NOMO-1 treated with DMSO at 0.1 percent for 48 hours (cell line): ENCODE results near the gene C1orf56.

Experiments
- DNase-seq: peaks from one replicate; lab custom pipeline; 2025; ENCODE audit not compliant: unreplicated experiment; lab: John Stamatoyannopoulos, UW

Gene C1orf56, protein sequence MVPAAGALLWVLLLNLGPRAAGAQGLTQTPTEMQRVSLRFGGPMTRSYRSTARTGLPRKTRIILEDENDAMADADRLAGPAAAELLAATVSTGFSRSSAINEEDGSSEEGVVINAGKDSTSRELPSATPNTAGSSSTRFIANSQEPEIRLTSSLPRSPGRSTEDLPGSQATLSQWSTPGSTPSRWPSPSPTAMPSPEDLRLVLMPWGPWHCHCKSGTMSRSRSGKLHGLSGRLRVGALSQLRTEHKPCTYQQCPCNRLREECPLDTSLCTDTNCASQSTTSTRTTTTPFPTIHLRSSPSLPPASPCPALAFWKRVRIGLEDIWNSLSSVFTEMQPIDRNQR

DNA sequence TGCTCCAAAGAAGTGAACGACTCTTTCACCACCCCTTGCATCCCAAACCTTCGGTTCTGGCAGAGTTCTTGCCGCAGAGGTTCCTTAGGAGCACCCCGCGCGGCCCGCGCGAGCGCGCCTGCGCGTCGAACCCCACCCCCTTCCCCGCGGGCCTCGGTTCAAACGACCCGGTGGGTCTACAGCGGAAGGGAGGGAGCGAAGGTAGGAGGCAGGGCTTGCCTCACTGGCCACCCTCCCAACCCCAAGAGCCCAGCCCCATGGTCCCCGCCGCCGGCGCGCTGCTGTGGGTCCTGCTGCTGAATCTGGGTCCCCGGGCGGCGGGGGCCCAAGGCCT lies at the start of gene C1orf56:
Gene C1orf56, plus strand, starts transcription at position 161 of the 334 bp plus-strand sequence. Its CDS starts 97 bp downstream, at position 258.
- no peak for DNase-seq

DNA sequence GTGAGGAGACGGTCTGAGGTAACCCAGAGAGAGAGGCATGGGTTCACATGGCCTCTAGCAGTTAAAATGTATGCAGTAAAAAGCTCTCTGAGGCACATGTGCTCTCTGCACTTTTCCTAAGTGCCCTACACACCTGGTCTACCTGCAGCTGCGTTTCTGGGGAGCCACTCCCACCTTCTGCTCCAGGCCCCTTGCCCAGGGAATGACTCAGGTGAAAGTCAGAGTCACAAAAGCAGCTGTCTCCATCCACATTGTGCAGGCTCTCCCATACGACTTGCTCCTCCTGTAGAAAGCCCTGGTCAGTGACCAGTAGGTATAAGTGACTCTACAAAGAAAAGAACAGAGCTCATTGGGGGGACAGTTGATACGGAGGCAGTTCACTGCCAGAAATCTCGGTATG lies 49.6 kb upstream of the C1orf56 start:
- no peak for DNase-seq

DNA sequence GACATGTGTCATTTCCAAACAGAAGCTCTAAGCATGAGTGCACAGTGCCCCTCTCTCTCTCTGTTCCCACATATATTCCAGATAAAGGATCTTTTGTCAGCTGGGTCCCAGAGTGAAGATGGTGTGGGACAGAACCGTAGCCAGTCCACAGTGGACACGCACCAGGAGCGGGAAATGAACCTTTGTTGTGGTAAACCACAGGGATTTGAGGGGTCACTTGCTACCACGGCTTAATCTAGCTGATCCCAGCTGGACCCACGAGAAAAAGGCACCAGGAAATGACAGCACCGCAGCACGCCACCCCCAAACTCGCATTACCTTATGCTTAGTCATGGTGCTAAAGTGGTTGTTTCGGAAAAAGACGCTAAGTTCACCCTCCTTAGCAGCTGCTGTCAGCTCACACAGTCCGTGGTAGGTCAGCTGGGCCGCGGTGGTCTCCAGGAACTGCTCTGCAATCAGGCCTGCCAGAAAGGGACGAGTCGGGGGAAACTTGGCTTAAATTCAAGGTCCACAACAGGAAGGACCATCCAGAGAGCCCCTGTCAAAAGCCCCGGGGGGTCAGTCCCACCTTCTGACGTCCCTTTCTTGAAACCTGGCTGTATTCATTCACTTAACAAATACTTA lies 48.4 kb upstream of the C1orf56 start:
- no peak for DNase-seq

- DNase-seq: no peak
These were observed 47.6 kb upstream of the C1orf56 start for GRCh38 chr1:150999926-151000325.

DNA sequence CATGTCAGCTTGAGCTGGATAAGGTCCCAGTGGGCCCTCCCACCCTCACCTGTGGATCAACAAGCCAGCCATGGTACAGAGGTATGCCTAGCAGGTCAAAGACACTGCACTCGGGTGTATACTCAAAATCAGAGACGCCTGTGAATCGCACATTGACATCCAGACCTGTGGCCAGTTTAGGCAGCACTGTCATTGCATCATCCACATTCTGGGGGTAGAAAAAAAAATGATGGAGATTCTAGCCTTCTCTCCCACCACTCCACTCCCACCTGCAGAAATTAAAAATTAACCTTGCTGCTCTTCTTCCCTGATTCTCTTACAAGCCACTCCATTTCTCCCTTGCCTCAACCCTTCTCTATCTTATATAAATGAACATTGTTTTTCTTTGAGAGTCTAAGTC lies 47.1 kb upstream of the C1orf56 start:
- DNase-seq: no peak

DNA sequence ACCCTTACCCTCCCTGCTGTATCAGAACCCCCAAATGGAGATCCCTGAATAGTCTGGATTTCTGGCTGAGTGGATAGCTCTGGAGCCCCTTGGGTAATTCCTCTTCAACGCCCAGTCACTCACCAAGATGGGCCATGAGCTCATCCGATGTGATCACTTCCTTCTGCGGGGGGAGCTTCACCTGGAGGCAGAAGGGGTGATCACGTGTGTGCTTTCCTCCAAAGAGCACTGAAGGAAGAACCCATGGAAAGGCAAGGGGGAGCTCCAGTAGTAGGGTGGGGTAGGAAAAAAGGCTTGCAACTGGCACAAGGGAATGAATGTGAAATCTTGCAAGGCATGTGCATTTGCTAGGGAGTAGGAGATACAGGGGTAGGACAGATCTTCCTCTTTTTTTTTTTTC lies 45.9 kb upstream of the C1orf56 start:
- DNase-seq: peak; percentile 38

- peak; percentile 38 for DNase-seq
These were observed 45.5 kb upstream of the C1orf56 start for GRCh38 chr1:151002051-151002450.

DNA sequence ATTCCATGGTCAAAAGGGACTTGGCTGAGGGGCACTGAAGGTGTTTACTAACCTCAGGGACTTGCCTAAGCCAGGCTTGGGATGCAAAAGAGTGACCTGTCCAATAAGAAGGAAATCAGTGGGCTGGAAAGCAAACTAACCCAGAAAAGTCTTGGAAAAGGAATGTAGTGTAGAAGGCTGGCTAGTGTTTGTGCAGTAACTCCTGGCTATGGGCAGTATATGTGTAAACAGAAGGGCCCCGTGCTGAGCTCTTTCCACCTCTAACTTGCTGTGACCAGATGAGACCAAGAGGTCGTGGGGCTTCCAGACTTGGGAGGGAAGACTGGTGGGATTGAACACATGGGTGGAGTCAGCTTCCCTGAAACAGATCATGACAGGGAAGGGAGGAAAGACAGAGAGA lies 44.9 kb upstream of the C1orf56 start:
- DNase-seq: no peak

GRCh38 chr1:151003180-151003579 lies 44.4 kb upstream of the C1orf56 start:
- peak; percentile 68 for DNase-seq

GRCh38 chr1:151005729-151006319 lies 41.7 kb upstream of the C1orf56 start:
- no peak for DNase-seq

- DNase-seq: peak; percentile 88
These were observed 41.1 kb upstream of the C1orf56 start, which contains the start of gene MINDY1 for GRCh38 chr1:151006327-151007052. TSS of gene MINDY1 (minus strand) at chr1:151006902. CDS start at chr1:151002617, 4,285 bp downstream.

DNA sequence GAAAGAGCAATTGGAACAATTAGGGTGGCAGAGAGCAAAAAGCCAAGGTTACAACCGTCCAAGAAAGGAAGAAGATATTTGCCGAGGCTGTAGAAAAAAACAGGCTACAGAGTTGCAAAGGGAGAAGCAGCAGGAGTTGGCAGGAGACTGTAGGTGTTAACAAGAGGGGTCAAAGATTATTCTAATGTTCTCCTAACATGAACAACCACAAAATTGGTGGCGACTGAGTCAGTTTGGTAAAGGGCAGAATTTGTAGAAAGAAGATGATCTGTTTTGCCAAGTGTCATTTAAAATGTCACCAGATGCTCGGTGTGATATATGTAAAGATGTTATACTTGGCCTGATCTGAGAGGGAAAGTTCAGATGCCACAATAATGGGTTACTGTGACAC lies 39.7 kb upstream of the C1orf56 start:
- no peak for DNase-seq

DNA sequence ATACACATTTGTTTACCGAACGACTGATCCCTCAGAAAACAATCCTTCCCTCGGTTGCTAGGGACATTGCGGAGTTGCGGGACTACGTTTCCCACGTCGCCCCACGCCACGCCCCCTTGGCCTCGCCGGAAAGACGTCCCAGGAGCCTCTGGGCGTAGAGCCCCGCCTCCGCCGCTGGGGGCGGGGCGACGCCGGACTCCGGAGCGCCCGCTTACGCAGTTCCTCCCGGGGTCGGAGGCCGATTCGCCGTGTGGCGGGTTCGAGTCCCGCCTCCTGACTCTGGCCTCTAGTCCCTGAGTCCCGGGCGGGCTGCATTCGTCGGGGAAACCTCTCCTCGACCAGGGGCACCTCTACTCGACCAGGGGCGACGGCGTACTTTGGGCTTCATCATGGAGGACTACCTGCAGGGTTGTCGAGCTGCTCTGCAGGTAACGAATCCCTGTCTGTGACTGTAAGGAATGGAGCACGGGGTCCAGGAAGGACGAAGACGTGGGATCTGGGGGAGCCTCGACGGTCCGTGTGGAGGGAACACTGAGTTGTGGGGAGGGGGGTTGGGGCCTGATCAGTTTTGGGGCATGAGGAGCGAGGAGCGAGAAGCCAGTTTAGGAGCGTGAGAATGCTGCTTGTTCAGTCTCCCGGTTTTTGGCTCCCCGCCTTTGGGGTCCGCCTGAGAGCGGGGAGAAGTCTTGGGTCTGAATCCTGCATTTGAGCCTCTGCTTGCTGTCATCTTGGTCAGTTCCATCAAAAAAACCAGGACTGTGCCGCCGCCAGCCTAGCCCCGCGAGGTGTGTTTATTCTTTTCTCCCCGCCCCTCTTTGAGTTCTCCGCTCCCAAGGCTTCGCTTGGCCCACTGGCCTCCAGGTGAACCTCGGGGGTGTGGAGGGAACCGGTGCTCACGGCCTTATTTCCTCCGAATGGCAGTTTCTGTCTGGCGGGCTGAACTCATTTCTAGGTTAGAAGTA lies 39.0 kb upstream of the C1orf56 start, which contains the start of gene PRUNE1:
Gene PRUNE1, plus strand, starts transcription at position 206 of the 962 bp plus-strand sequence. Its CDS starts 184 bp downstream, at position 390.
- peak; percentile 90 for DNase-seq

DNA sequence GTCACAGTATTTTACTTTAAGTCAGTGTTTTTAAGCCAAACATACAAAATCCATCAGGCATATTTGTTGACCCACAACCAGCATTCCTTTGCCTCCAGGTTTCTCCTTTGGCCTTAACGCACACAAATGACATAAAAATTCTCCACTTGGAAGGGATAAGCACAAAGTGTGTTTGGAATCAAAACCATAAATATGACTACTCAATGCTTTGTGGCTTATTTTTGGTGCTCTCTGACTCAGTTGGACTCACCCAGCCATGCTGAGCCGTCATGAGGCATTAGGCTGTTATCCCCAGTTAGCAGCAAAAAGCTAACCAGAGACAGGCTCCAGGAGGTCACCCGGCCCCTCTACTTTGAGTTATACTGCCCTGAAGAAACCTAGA lies 38.4 kb upstream of the C1orf56 start:
- no peak for DNase-seq

DNA sequence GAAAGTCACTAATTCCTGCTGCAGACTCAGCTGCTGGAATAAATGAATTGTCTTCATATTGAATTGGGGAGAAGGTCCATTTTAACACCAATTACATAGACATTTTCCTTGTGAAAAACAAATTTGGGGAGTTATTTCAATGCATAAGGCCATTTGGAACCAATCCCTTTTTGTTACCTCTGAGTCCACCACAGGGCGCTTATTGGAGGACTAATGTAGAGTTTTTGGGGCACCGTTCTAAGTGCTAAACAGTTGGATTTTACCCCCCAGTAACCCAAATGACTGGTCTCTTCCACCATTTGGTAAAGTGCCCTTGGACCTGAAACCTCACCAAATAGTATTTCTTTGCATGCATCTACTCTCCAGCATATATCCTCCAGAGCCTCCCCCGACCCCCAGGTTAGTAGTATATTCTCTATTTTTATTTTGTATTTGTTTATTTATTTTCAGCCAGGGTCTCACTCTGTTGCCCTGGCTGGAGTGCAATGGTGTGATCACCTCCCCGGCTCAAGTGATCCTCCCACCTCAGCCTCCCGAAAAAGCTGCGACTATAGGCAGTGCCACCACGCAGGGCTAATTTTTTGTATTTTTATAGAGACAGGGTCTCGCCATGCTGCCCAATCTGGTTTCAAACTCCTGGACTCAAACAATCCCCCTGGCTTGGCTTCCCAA lies 37.7 kb upstream of the C1orf56 start:
- DNase-seq: no peak

DNA sequence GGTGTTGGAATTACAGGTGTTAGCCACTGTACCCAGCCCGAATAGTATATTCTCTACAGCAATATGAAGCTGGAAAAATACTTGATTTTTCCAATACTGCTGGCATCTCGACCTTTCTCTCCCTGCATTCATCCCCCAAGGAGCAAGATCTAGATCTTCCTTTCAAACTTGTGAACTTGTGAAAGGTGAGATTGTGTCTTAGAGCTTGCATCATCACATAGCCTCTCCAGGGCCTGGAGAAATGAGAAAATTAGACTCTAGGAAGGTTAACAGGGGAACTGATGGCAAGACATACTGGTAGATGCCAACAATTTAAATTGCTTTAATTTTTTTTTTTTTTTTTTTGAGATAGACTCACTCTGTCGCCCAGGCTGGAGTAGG lies 37.2 kb upstream of the C1orf56 start:
- no peak for DNase-seq

DNA sequence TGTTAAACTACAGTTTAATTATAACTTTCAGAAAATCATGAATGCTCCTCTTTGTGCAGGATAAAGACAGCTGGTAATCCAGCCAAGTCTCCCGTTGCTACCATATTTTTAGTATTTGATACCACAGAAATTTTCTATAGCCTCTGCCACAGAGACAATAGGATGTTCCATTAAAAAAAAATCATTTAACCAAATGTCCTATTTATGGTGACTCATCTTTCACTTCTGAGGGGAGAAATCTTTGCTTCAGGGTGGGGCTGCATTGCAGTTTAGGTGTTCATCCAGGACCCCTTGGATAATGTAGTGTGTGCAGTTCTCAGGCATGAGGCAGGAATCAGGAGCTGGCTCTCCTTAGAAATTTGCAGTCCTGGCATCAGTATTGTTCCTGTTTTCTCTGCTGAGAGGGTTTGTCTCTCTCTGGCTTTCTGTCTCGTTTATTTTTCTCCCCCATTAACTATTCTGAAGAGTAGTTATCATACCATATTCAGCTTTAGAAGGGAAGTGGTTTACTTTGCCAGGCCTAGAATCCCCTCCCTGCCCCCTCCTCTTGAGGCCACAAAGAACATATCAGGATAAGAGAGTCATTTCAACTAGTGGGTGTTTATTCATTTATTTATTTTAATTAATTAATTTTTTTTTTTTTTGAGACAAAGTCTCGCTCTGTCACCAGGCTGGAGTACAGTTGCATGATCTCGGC lies 36.2 kb upstream of the C1orf56 start:
- no peak for DNase-seq

DNA sequence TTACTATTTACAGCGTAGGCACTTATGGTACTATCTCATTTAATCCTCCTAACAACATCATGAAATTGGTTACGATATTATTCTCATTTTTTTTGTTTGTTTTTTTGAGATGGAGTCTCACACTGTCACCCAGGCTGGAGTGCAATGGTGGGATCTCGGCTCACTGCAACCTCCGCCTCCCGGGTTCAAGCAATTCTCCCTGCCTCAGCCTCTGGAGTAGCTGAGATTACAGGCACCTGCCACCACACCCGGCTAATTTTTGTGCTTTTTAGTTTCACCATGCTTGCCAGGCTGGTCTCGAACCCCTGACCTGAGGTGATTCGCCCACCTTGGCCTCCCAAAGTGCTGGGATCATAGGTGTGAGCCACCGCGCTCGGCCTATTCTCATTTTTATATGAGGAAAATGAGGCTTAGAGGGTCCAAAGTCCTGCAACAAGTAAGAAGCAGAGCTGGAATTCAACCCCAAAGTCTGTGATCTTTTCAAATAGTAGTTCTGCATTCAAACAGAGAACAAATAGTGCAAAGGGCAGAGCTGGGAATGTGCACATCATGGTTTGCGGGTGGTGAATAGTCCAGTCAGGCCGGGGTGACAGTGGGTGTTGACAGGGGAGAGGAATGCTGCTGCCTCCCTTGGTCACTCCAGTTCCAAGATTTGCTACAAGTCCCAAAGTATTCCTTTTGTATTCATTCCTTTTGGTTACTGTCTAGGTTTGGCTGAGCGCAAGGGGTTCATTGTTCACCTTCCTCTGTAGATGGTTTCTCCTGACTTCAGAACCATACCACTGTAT lies 34.7 kb upstream of the C1orf56 start:
- no peak for DNase-seq

GRCh38 chr1:151013518-151013917 lies 34.0 kb upstream of the C1orf56 start:
- DNase-seq: no peak
